Measurements from ENCODE around the gene APBA2. TPM values are rescaled to one million over a fixed set of nuclear protein-coding genes. Genes with fewer than 3 reads are reported as not detected.

Gene APBA2
- total RNA-seq, 1 donor from 2014 or later = 2.2 TPM

- no peak for DNase-seq (ENCODE audit: low spot score)
Observed at GRCh38 chr15:28980709-28981350, 95.1 kb downstream of the APBA2 start.

GRCh38 chr15:28981351-28981720 is 95.6 kb downstream of the APBA2 start:
- no peak for DNase-seq (ENCODE audit: low spot score)

GRCh38 chr15:28981921-28982320 is 96.1 kb downstream of the APBA2 start:
- DNase-seq (ENCODE audit: low spot score) = no peak

GRCh38 chr15:28982886-28983285 is 97.1 kb downstream of the APBA2 start:
- DNase-seq (ENCODE audit: low spot score) = no peak

GRCh38 chr15:28983432-28984311 is 97.9 kb downstream of the APBA2 start:
- no peak for DNase-seq (ENCODE audit: low spot score)

GRCh38 chr15:28984421-28985315 is 98.9 kb downstream of the APBA2 start:
- DNase-seq (ENCODE audit: low spot score) = no peak

GRCh38 chr15:28985316-28985645 is 99.5 kb downstream of the APBA2 start:
- no peak for DNase-seq (ENCODE audit: low spot score)

- DNase-seq (ENCODE audit: low spot score) = no peak
Observed at GRCh38 chr15:28985691-28986090, 99.9 kb downstream of the APBA2 start.

- DNase-seq (ENCODE audit: low spot score) = peak; percentile 71
Observed at GRCh38 chr15:28986108-28986507, 100.3 kb downstream of the APBA2 start.

GRCh38 chr15:28986726-28987125 is 101.0 kb downstream of the APBA2 start:
- DNase-seq (ENCODE audit: low spot score) = no peak

GRCh38 chr15:28987337-28987736 is 101.6 kb downstream of the APBA2 start:
- DNase-seq (ENCODE audit: low spot score) = no peak

GRCh38 chr15:28989239-28989830 is 103.6 kb downstream of the APBA2 start:
- DNase-seq (ENCODE audit: low spot score) = no peak

GRCh38 chr15:28989896-28990295 is 104.1 kb downstream of the APBA2 start:
- no peak for DNase-seq (ENCODE audit: low spot score)

GRCh38 chr15:28990390-28990789 is 104.6 kb downstream of the APBA2 start:
- DNase-seq (ENCODE audit: low spot score) = no peak

- no peak for DNase-seq (ENCODE audit: low spot score)
Observed at GRCh38 chr15:28991236-28992171, 105.7 kb downstream of the APBA2 start.

- no peak for DNase-seq (ENCODE audit: low spot score)
Observed at GRCh38 chr15:28992336-28992864, 106.6 kb downstream of the APBA2 start.

GRCh38 chr15:28993051-28993719 is 107.4 kb downstream of the APBA2 start:
- DNase-seq (ENCODE audit: low spot score) = no peak

GRCh38 chr15:28993720-28994053 is 107.9 kb downstream of the APBA2 start:
- DNase-seq (ENCODE audit: low spot score) = no peak

- DNase-seq (ENCODE audit: low spot score) = no peak
Observed at GRCh38 chr15:28994142-28994830, 108.5 kb downstream of the APBA2 start.
